HG03139 (cell line): ENCODE results near the gene GALNT7.

Source experiments
- ATAC-seq: cut with Tn5 transposase; IDR thresholded peaks from one replicate; pipeline ENCODE4 v1.9.1; 2021; ENCODE audit not compliant: unreplicated experiment

The GALNT7 gene

GRCh38 chr4:173334891-173335752, 166.5 kb downstream of the GALNT7 start:
- peak; percentile 34 for ATAC-seq

GRCh38 chr4:173337463-173337862, 168.9 kb downstream of the GALNT7 start:
- no peak for ATAC-seq

- no peak for ATAC-seq
These were observed 175.3 kb downstream of the GALNT7 start for GRCh38 chr4:173343832-173344397.

- ATAC-seq, result no peak
These were observed 177.0 kb downstream of the GALNT7 start for GRCh38 chr4:173345648-173346047.

GRCh38 chr4:173346074-173346473, 177.5 kb downstream of the GALNT7 start:
- no peak for ATAC-seq

GRCh38 chr4:173347467-173347866, 178.9 kb downstream of the GALNT7 start:
- ATAC-seq, result no peak

GRCh38 chr4:173357939-173358338, 189.3 kb downstream of the GALNT7 start:
- ATAC-seq, result no peak

- no peak for ATAC-seq
These were observed 192.1 kb downstream of the GALNT7 start for GRCh38 chr4:173360587-173361221.

- ATAC-seq, result no peak
These were observed 194.1 kb downstream of the GALNT7 start for GRCh38 chr4:173362666-173363065.

- no peak for ATAC-seq
These were observed 196.9 kb downstream of the GALNT7 start for GRCh38 chr4:173365359-173365996.

GRCh38 chr4:173367285-173367684, 198.7 kb downstream of the GALNT7 start:
- ATAC-seq, result no peak

GRCh38 chr4:173367946-173368345, 199.3 kb downstream of the GALNT7 start:
- no peak for ATAC-seq

GRCh38 chr4:173370130-173370476, 201.5 kb downstream of the GALNT7 start:
- ATAC-seq, result peak; percentile 5

- peak; percentile 60 for ATAC-seq
These were observed 202.1 kb downstream of the GALNT7 start, which contains the start of gene SAP30 for GRCh38 chr4:173370477-173371291. SAP30 (plus strand) TSS chr4:173370954; CDS start chr4:173371183, 229 bp downstream.

- ATAC-seq, result peak; percentile 12
These were observed 202.9 kb downstream of the GALNT7 start for GRCh38 chr4:173371292-173372192.
